HepG2 (cell line): Measurements from ENCODE around the gene CDH12. TPM values are rescaled to one million over a fixed set of nuclear protein-coding genes. Genes with fewer than 3 reads are reported as not detected.

Experiments used
- ATAC-seq: fragments of 200-7000 bp; cut with Tn5 transposase; 3 replicates; pipeline ENCODE4 v1.9.1; 2020; ENCODE audit warnings: mild to moderate bottlenecking, moderate library complexity
- BruUV-seq: library from RNA; stranded (reverse); fragments of 400-500 nt; replicated peaks from 2 replicates; lab custom pipeline; 2021; lab: Mats Ljungman, UMichigan
- CTCF ChIA-PET: fragments of 300-600 bp; formaldehyde crosslinking; extraction: SDS; loops from one replicate; lab custom pipeline; 2021; ENCODE audit warnings: low total read pairs, inconsistent platforms, low intra/inter-chr PET ratio; lab: Yijun Ruan, JAX
- POLR2A ChIA-PET: fragments of 350-600 bp; sonication (Branson Sonifier 250); formaldehyde crosslinking; loops from one replicate; lab custom pipeline; 2020; ENCODE audit warnings: antibody characterized with exemption, inconsistent platforms; lab: Yijun Ruan, JAX
- DNase-seq: peaks from one replicate; pipeline ENCODE4 v3.0.0-alpha.2; 2015; ENCODE audit warnings: low spot score
- FAIRE-seq: peaks from 3 replicates; lab custom pipeline; 2011; peaks lifted over from hg19 to GRCh38; lab: Jason Lieb, UNC
- H2AFZ ChIP-seq: one replicate; pipeline ENCODE4 v1.6.1; 2011; ENCODE audit warnings: low read length, inconsistent platforms
- H3K27ac ChIP-seq: fragments of 300-600 bp; 3 replicates; pipeline ENCODE4 v1.8.0; 2011; ENCODE audit warnings: mixed run types, mild to moderate bottlenecking, mixed read lengths, low read length, inconsistent platforms; ENCODE audit not compliant: insufficient read depth; ENCODE audit errors: extremely low read length
- H3K27me3 ChIP-seq, 2 experiments: fragments of 200-600 bp in 1 of 2; 2 replicates in 1 of 2; 3 replicates in 1 of 2; pipeline versions ENCODE4 v1.6.0 to v1.8.0; 2011; ENCODE audit warnings: low read length in 2 of 2, mild to moderate bottlenecking in 2 of 2, moderate library complexity in 2 of 2, inconsistent platforms in 1 of 2; ENCODE audit not compliant: insufficient read depth in 2 of 2, control insufficient read depth in 1 of 2
- H3K36me3 ChIP-seq, 2 experiments: fragments of 200-600 bp in 1 of 2; replicated peaks in 1 of 2; 2 replicates in 1 of 2; 3 replicates in 1 of 2; pipeline versions ENCODE4 v1.5.1 to v1.8.0; 2011; ENCODE audit warnings: low read length in 2 of 2, inconsistent platforms in 1 of 2; ENCODE audit not compliant: insufficient read depth in 2 of 2, control insufficient read depth in 1 of 2
- H3K4me1 ChIP-seq: 2 replicates; pipeline ENCODE4 v1.5.1; 2012; ENCODE audit warnings: low read length, inconsistent platforms; ENCODE audit not compliant: insufficient read depth
- H3K4me2 ChIP-seq: 2 replicates; pipeline ENCODE4 v1.6.0; 2011; ENCODE audit warnings: low read depth, low read length, inconsistent platforms
- H3K4me3 ChIP-seq, 3 experiments: fragments of 200-600 bp in 1 of 3; sonication (generic), shearing (Covaris generic) in 1 of 3; replicated peaks in 1 of 3; 2 replicates each; pipeline ENCODE4 v1.5.1; 2011 to 2016; ENCODE audit warnings: low read length in 3 of 3, inconsistent platforms in 2 of 3, low read depth in 2 of 3, mild to moderate bottlenecking in 2 of 3, control low read depth in 1 of 3, mixed read lengths in 1 of 3; ENCODE audit not compliant: insufficient read depth in 1 of 3
- H3K79me2 ChIP-seq: one replicate; pipeline ENCODE4 v1.6.1; 2011; ENCODE audit warnings: low read length, inconsistent platforms; ENCODE audit not compliant: insufficient read depth
- H3K9ac ChIP-seq: 2 replicates; pipeline ENCODE4 v1.6.0; 2011; ENCODE audit warnings: mild to moderate bottlenecking, low read depth, low read length, inconsistent platforms; ENCODE audit not compliant: insufficient read depth
- H3K9me3 ChIP-seq: 2 replicates; pipeline ENCODE4 v1.5.1; 2012; ENCODE audit warnings: mild to moderate bottlenecking, low read length
- H4K20me1 ChIP-seq: 2 replicates; pipeline ENCODE4 v1.6.0; 2011; ENCODE audit warnings: inconsistent platforms, mild to moderate bottlenecking, low read length, moderate library complexity; ENCODE audit not compliant: insufficient read depth
- EP300 ChIP-seq, 3 experiments: sonication (generic) in 1 of 3; formaldehyde crosslinking in 1 of 3; IDR thresholded peaks; 2 replicates each; pipeline versions ENCODE4 v1.5.1 to v1.6.1; 2011 to 2020; ENCODE audit warnings: low read depth in 2 of 3, low read length in 2 of 3, borderline replicate concordance in 1 of 3, improper control_type of control experiment in 1 of 3, mild to moderate bottlenecking in 1 of 3, missing genetic modification reagents in 1 of 3, moderate library complexity in 1 of 3
- FOXC1 ChIP-seq: sonication (generic); formaldehyde crosslinking; IDR thresholded peaks from 2 replicates; pipeline ENCODE4 v1.8.0; 2022; ENCODE audit warnings: mild to moderate bottlenecking, missing genetic modification reagents, borderline replicate concordance
- GABPA ChIP-seq, 2 experiments: IDR thresholded peaks; 2 replicates each; pipeline ENCODE4 v1.6.1; 2011 to 2016; ENCODE audit warnings: low read depth in 2 of 2, low read length in 1 of 2, missing biosample characterization in 1 of 2, missing genetic modification characterization in 1 of 2
- GZF1 ChIP-seq: sonication (generic); formaldehyde crosslinking; IDR thresholded peaks from 2 replicates; pipeline ENCODE4 v1.5.1; 2020; ENCODE audit warnings: mild to moderate bottlenecking, missing genetic modification reagents
- JARID2 ChIP-seq: sonication (generic); formaldehyde crosslinking; IDR thresholded peaks from 2 replicates; pipeline ENCODE4 v1.8.1; 2023; ENCODE audit warnings: missing genetic modification reagents, inconsistent platforms; ENCODE audit not compliant: insufficient replicate concordance
- JUNB ChIP-seq: sonication (generic); formaldehyde crosslinking; IDR thresholded peaks from 2 replicates; pipeline ENCODE4 v1.8.0; 2022; ENCODE audit warnings: missing genetic modification reagents, mild to moderate bottlenecking, borderline replicate concordance
- KAT2B ChIP-seq: fragments of 150-350 bp; IDR thresholded peaks from 2 replicates; pipeline ENCODE4 v1.6.1; 2014; ENCODE audit warnings: low read depth, low read length, borderline replicate concordance
- REPIN1 ChIP-seq: sonication (generic); formaldehyde crosslinking; IDR thresholded peaks from 2 replicates; pipeline ENCODE4 v1.8.0; 2022; ENCODE audit warnings: missing genetic modification reagents, low read depth, mild to moderate bottlenecking, borderline replicate concordance
- TBP ChIP-seq: sonication (generic); formaldehyde crosslinking; IDR thresholded peaks from 2 replicates; pipeline ENCODE4 v1.5.0; 2020; ENCODE audit warnings: missing genetic modification reagents
- TEAD2 ChIP-seq: sonication (generic); formaldehyde crosslinking; IDR thresholded peaks from 2 replicates; pipeline ENCODE4 v1.9.0; 2021; ENCODE audit warnings: missing genetic modification reagents
- ZFAT ChIP-seq: sonication (generic); formaldehyde crosslinking; conservative IDR thresholded peaks from 2 replicates; pipeline ENCODE4 v1.8.1; 2023; ENCODE audit warnings: missing genetic modification reagents, inconsistent platforms
- ZIK1 ChIP-seq: sonication (generic); formaldehyde crosslinking; IDR thresholded peaks from 2 replicates; pipeline ENCODE4 v1.5.0; 2020; ENCODE audit warnings: mild to moderate bottlenecking, low read depth, missing genetic modification reagents, borderline replicate concordance
- ZNF329 ChIP-seq: sonication (generic); formaldehyde crosslinking; IDR thresholded peaks from 2 replicates; pipeline ENCODE4 v1.9.0; 2021; ENCODE audit warnings: low read depth, mild to moderate bottlenecking, missing genetic modification reagents
- WGBS: methylation state at CpG from one replicate; pipeline ENCODE4 v1.1.6; 2017; ENCODE audit warnings: low lambda C conversion rate; 5-methylcytosine and 5-hydroxymethylcytosine counted together
- in situ Hi-C: cut with HindIII; loops from 2 replicates; pipeline ENCODE4 v1.10.0; 2017; ENCODE audit warnings: low pct_unique_long_range_greater_than_20kb; ENCODE audit not compliant: extremely low pct_ligation_motif_present
- intact Hi-C: fragments of 100-400 bp; cut with micrococcal nuclease; formaldehyde crosslinking; loops from one replicate; pipeline ENCODE4 v1.10.0; 2022; ENCODE audit not compliant: unreplicated experiment
- polyA plus RNA-seq, 8 experiments: library from polyadenylated mRNA; depleted of rRNA in 3 of 8; stranded (reverse) in 7 of 8; unstranded in 1 of 8; fragments of >200 nt; fragmentation: Illumina TruSeq in 4 of 8; extraction: Trizol in 4 of 8; gene quantifications; 2 replicates each; pipeline versions ENCODE4 v1.2.1 to v1.2.3, GENCODE V29; 2011 to 2016; ENCODE audit warnings: low read depth in 4 of 8, missing spikeins in 1 of 8, mixed read lengths in 1 of 8; ENCODE audit not compliant: insufficient read depth in 1 of 8
- total RNA-seq, 5 experiments: library from RNA; depleted of rRNA; stranded (reverse); fragments of >200 nt; fragmentation: Illumina TruSeq; extraction: Trizol; gene quantifications; 2 replicates each; pipeline ENCODE4 v1.2.3, GENCODE V29; 2016; ENCODE audit warnings: low read depth in 1 of 5
- TF ChIP-seq, protein P1 (sequence below): sonication (generic); formaldehyde crosslinking; IDR thresholded peaks from 2 replicates; pipeline ENCODE4 v1.8.1; 2023; ENCODE audit warnings: missing genetic modification reagents, inconsistent platforms, borderline replicate concordance
- TF ChIP-seq, protein P2 (sequence below), 2 experiments: sonication (generic) in 1 of 2; formaldehyde crosslinking in 1 of 2; IDR thresholded peaks; 2 replicates each; pipeline versions ENCODE4 v1.5.1 to v1.6.1; 2011 to 2020; ENCODE audit warnings: borderline replicate concordance in 1 of 2, low read depth in 1 of 2, low read length in 1 of 2, mild to moderate bottlenecking in 1 of 2, missing genetic modification reagents in 1 of 2, moderate library complexity in 1 of 2
- TF ChIP-seq, protein P3 (sequence below): sonication (generic); formaldehyde crosslinking; IDR thresholded peaks from 2 replicates; pipeline ENCODE4 v1.4.0; 2020; ENCODE audit warnings: missing genetic modification reagents
- TF ChIP-seq, protein P4 (sequence below): sonication (generic); formaldehyde crosslinking; conservative IDR thresholded peaks from 2 replicates; pipeline ENCODE4 v1.4.0; 2020; ENCODE audit warnings: missing genetic modification reagents

The CDH12 gene
- total and polyA plus RNA-seq, 2 of the 13 experiments (the other 11 are each of a cell fraction or from before 2014, with no cell fraction given), result not detected

DNA sequence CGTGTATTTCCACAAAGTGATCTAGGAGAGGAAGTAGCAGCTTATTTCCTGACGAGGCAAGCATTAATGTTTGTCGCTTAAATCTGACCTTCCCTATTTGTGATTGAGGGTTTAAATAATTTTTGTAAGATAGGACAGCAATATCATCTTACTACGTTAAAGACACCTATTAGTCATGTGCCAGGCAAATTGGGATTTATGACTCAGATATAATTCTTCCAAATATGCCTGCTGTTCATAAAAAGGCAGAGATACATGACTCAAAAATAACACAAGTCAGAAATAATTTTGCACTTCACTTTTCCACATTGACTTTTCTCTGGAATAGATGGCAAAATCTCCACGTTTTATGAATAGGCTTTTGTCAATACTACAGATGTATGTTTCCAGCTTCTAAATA lies 43.0 kb upstream of the CDH12 start:
- ChIA-PET POLR2A (no interaction called here), CTCF (no interaction called here)
- no peaks in the 10 kb centered on the region for H3K4me1 ChIP-seq
- intact Hi-C loops, result no loop called here
- H3K79me2 ChIP-seq, result no peaks in the 10 kb centered on the region
- in situ Hi-C loops, result no loop called here
- no peak overlapping the region for H2AFZ ChIP-seq
- no peaks in the 10 kb centered on the region for H3K27me3 ChIP-seq
- H3K9ac ChIP-seq, result no peak overlapping the region
- DNase-seq, result no peak
- BruUV-seq, result no TSS peak
- H3K4me2 ChIP-seq, result no peak overlapping the region
- H3K9me3 ChIP-seq, result peaks cover 12% of the 10 kb centered on the region
- H3K36me3 ChIP-seq, result no peaks in the 10 kb centered on the region
- ATAC-seq, result no peak
- no peak for FAIRE-seq
- H4K20me1 ChIP-seq, result no peaks in the 10 kb centered on the region
- no peak overlapping the region for H3K27ac ChIP-seq
- 0% methylated on average over 5 of the region's 5 CpGs for WGBS
- H3K4me3 ChIP-seq, result no peak overlapping the region
- TF ChIP-seq ZIK1 (CRISPR knock-in tag) (no peak), TEAD2 (CRISPR knock-in tag) (no peak), ZFAT (no peak), FOXC1 (CRISPR knock-in tag) (no peak), ZNF329 (no peak), JUNB (no peak), EP300 (IDR thresholded peaks at IDR 0.05; ENCODE audit: low read depth in 2 of 2, low read length in 2 of 2) (no peak), EP300 (CRISPR knock-in tag; IDR thresholded peaks at IDR 0.05; ENCODE audit: borderline replicate concordance) (no peak), GZF1 (no peak), TBP (no peak), JARID2 (CRISPR knock-in tag) (no peak), KAT2B (no peak), GABPA (IDR thresholded peaks at IDR 0.05; ENCODE audit: low read depth, low read length) (no peak), GABPA (CRISPR knock-in tag; IDR thresholded peaks at IDR 0.05; ENCODE audit: low read depth) (no peak), REPIN1 (CRISPR knock-in tag) (no peak)
- TF ChIP-seq, protein P1, sequence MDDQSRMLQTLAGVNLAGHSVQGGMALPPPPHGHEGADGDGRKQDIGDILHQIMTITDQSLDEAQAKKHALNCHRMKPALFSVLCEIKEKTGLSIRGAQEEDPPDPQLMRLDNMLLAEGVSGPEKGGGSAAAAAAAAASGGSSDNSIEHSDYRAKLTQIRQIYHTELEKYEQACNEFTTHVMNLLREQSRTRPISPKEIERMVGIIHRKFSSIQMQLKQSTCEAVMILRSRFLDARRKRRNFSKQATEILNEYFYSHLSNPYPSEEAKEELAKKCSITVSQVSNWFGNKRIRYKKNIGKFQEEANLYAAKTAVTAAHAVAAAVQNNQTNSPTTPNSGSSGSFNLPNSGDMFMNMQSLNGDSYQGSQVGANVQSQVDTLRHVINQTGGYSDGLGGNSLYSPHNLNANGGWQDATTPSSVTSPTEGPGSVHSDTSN, result no peak
- TF ChIP-seq, protein P2, sequence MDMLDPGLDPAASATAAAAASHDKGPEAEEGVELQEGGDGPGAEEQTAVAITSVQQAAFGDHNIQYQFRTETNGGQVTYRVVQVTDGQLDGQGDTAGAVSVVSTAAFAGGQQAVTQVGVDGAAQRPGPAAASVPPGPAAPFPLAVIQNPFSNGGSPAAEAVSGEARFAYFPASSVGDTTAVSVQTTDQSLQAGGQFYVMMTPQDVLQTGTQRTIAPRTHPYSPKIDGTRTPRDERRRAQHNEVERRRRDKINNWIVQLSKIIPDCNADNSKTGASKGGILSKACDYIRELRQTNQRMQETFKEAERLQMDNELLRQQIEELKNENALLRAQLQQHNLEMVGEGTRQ (IDR thresholded peaks at IDR 0.05; ENCODE audit: low read depth, low read length), result no peak
- TF ChIP-seq, protein P2 (CRISPR knock-in tag; IDR thresholded peaks at IDR 0.05; ENCODE audit: borderline replicate concordance), result no peak
- TF ChIP-seq, protein P3, sequence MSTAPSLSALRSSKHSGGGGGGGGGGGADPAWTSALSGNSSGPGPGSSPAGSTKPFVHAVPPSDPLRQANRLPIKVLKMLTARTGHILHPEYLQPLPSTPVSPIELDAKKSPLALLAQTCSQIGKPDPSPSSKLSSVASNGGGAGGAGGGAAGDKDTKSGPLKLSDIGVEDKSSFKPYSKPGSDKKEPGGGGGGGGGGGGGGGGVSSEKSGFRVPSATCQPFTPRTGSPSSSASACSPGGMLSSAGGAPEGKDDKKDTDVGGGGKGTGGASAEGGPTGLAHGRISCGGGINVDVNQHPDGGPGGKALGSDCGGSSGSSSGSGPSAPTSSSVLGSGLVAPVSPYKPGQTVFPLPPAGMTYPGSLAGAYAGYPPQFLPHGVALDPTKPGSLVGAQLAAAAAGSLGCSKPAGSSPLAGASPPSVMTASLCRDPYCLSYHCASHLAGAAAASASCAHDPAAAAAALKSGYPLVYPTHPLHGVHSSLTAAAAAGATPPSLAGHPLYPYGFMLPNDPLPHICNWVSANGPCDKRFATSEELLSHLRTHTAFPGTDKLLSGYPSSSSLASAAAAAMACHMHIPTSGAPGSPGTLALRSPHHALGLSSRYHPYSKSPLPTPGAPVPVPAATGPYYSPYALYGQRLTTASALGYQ (CRISPR knock-in tag), result no peak
- TF ChIP-seq, protein P4, sequence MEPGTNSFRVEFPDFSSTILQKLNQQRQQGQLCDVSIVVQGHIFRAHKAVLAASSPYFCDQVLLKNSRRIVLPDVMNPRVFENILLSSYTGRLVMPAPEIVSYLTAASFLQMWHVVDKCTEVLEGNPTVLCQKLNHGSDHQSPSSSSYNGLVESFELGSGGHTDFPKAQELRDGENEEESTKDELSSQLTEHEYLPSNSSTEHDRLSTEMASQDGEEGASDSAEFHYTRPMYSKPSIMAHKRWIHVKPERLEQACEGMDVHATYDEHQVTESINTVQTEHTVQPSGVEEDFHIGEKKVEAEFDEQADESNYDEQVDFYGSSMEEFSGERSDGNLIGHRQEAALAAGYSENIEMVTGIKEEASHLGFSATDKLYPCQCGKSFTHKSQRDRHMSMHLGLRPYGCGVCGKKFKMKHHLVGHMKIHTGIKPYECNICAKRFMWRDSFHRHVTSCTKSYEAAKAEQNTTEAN (CRISPR knock-in tag), result no peak
